ENCODE measurements around the gene PIP4K2A.

DNA sequence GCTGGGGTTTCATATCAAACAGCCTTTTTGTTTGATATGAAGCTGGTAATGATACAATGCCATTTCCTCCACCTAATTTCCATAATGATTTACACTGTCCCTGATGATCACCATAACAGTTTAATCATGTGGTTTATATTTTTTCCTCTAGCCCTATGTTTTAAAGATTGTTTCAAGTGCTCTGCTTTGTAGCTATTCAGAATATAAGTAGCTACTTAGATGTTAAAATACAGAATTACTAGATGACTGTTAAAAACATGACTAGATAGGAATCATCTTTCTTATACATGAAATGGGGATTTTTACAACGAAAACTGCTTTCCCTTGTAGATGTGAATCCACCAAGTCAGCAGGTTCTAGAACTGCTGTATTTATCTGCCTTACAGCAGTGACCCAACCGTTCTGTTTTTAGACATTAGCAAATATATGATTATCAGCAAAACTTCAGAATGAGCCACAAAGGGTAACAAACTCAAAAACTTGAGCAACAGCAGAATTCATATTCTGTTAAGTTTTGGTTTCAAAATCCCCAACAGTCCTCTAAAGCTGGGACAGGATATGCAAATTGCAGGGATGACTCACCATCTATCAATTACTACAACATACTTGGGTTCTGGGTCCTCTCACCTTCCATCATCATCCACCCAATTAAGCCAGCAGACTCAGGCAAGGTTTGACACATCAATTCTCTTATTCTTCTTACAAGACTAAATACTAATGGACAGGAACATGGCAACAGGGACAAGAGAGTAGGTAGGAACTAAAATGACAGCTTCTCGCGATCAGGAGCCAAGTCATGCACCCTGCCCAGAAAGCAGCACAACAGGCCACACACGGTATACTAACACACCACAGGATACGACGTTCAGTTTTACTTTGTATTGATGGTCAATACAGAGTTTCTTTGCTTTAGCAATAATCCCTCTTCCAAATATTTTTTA is 83.9 kb downstream of the PIP4K2A start:
- TF ChIP-seq FOSL2 (CRISPR knock-in tag; IDR thresholded peaks at IDR 0.05), result peak; percentile 61; the same call in 1 of the 2 replicates
- no peak for TF ChIP-seq TERF1 (CRISPR knock-in tag; IDR thresholded peaks at IDR 0.05)
- no peak for TF ChIP-seq CTCF (CRISPR knock-in tag; IDR thresholded peaks at IDR 0.05)
- TF ChIP-seq U2AF2 (IDR thresholded peaks at IDR 0.05; ENCODE audit: low read depth, low read length), result no peak
- no peak for TF ChIP-seq MEF2D (CRISPR knock-in tag; IDR thresholded peaks at IDR 0.05)
- no peak for TF ChIP-seq ZNF282 (IDR thresholded peaks at IDR 0.05; ENCODE audit: partially characterized antibody)
- no peak for TF ChIP-seq TAF1 (CRISPR knock-in tag; IDR thresholded peaks at IDR 0.05)
- no peak for TF ChIP-seq POLR2A (IDR thresholded peaks at IDR 0.05; ENCODE audit: insufficient read depth in 1 of 2, low read depth in 2 of 2, low read length in 2 of 2)
- no peak for TF ChIP-seq ZNF350 (CRISPR knock-in tag; IDR thresholded peaks at IDR 0.05; ENCODE audit: borderline replicate concordance, low read depth)
- TF ChIP-seq ARHGAP35 (CRISPR knock-in tag; IDR thresholded peaks at IDR 0.05; ENCODE audit: borderline replicate concordance), result no peak
- no peak for TF ChIP-seq HNF1B (CRISPR knock-in tag; IDR thresholded peaks at IDR 0.05)
- no peak for TF ChIP-seq TBP (CRISPR knock-in tag; IDR thresholded peaks at IDR 0.05)
- no peak for TF ChIP-seq ATF3 (CRISPR knock-in tag; IDR thresholded peaks at IDR 0.05)
- no peak for TF ChIP-seq POLR2G (IDR thresholded peaks at IDR 0.05; ENCODE audit: low read depth, low read length)
